Endothelial cell of umbilical vein (primary cell): ENCODE data around the gene GJA1. TPM values are rescaled to one million over a fixed set of nuclear protein-coding genes. Genes with fewer than 3 reads are reported as not detected.

Source experiments
- BruUV-seq: library from RNA; stranded (reverse); fragments of 400-500 nt; replicated peaks from 2 replicates; lab custom pipeline; 2021; lab: Mats Ljungman, UMichigan
- CTCF ChIA-PET: fragments of 300-600, 350-600 bp; sonication (Branson Sonifier 250); formaldehyde crosslinking; loops from one replicate; lab custom pipeline; 2021; ENCODE audit warnings: antibody characterized with exemption, inconsistent platforms; lab: Charles Lee
- POLR2A ChIA-PET: fragments of 300-600, 350-600 bp; sonication (Branson Sonifier 250); formaldehyde crosslinking; loops from one replicate; lab custom pipeline; 2021; ENCODE audit warnings: antibody characterized with exemption, inconsistent platforms; lab: Charles Lee
- DNase-seq: peaks from one replicate; pipeline ENCODE4 v3.0.0-alpha.2; 2011; ENCODE audit warnings: low read depth, low spot score
- FAIRE-seq: peaks from 2 replicates; lab custom pipeline; 2011; peaks lifted over from hg19 to GRCh38; lab: Jason Lieb, UNC
- H2AFZ ChIP-seq: 2 replicates; pipeline ENCODE4 v1.6.0; 2012; ENCODE audit warnings: low read depth, low read length, control low read depth, inconsistent platforms
- H3K27ac ChIP-seq: 2 replicates; pipeline ENCODE4 v1.5.1; 2011; ENCODE audit warnings: low read depth, mild to moderate bottlenecking, control low read depth, low read length, moderate library complexity; ENCODE audit not compliant: insufficient read depth
- H3K27me3 ChIP-seq, 2 experiments: 2 replicates each; pipeline versions ENCODE4 v1.6.0 to v1.6.1; 2011; ENCODE audit warnings: low read length in 2 of 2, mixed read lengths in 1 of 2; ENCODE audit not compliant: control insufficient read depth in 2 of 2, insufficient read depth in 2 of 2
- H3K36me3 ChIP-seq, 2 experiments: 2 replicates in 1 of 2; 3 replicates in 1 of 2; pipeline ENCODE4 v1.5.1; 2011; ENCODE audit warnings: low read length in 2 of 2, mild to moderate bottlenecking in 1 of 2, moderate library complexity in 1 of 2; ENCODE audit not compliant: control insufficient read depth in 2 of 2, insufficient read depth in 2 of 2; ENCODE audit errors: extremely low read depth in 1 of 2
- H3K4me1 ChIP-seq: 3 replicates; pipeline ENCODE4 v1.5.1; 2011; ENCODE audit warnings: mild to moderate bottlenecking, low read length; ENCODE audit not compliant: control insufficient read depth, insufficient read depth; ENCODE audit errors: extremely low read depth
- H3K4me2 ChIP-seq: 2 replicates; pipeline ENCODE4 v1.6.1; 2011; ENCODE audit warnings: low read length, control low read depth, mixed read lengths; ENCODE audit not compliant: insufficient read depth
- H3K4me3 ChIP-seq, 3 experiments: fragments of 200-600 bp in 1 of 3; sonication (generic), shearing (Covaris generic) in 1 of 3; replicated peaks in 1 of 3; 2 replicates each; pipeline ENCODE4 v1.5.1; 2011 to 2016; ENCODE audit warnings: control low read depth in 3 of 3, low read length in 3 of 3, mild to moderate bottlenecking in 2 of 3, inconsistent platforms in 1 of 3, low read depth in 1 of 3, moderate library complexity in 1 of 3; ENCODE audit not compliant: insufficient read depth in 1 of 3
- H3K79me2 ChIP-seq: 2 replicates; pipeline ENCODE4 v1.6.0; 2012; ENCODE audit warnings: low read length, inconsistent platforms; ENCODE audit not compliant: control insufficient read depth, insufficient read depth
- H3K9ac ChIP-seq: replicated peaks from 2 replicates; pipeline ENCODE3; 2011; ENCODE audit warnings: low read length, control low read depth; ENCODE audit not compliant: insufficient read depth; ENCODE audit errors: extremely low read depth
- H3K9me1 ChIP-seq: replicated peaks from 3 replicates; pipeline ENCODE4 v1.6.0; 2011; ENCODE audit warnings: mild to moderate bottlenecking, low read length; ENCODE audit not compliant: control insufficient read depth, insufficient read depth; ENCODE audit errors: extremely low read depth
- H3K9me3 ChIP-seq: replicated peaks from 2 replicates; pipeline ENCODE4 v1.5.1; 2012; ENCODE audit warnings: low read length, inconsistent platforms; ENCODE audit not compliant: control insufficient read depth, insufficient read depth
- H4K20me1 ChIP-seq: replicated peaks from 2 replicates; pipeline ENCODE3; 2011; ENCODE audit warnings: mild to moderate bottlenecking, low read length; ENCODE audit not compliant: control insufficient read depth, insufficient read depth; ENCODE audit errors: extremely low read depth
- EZH2 ChIP-seq: IDR thresholded peaks from 2 replicates; pipeline ENCODE4 v1.6.1; 2012; ENCODE audit warnings: borderline replicate concordance, low read depth, mild to moderate bottlenecking, moderate library complexity, low read length, inconsistent platforms; ENCODE audit not compliant: severe bottlenecking
- FOS ChIP-seq: IDR thresholded peaks from 2 replicates; pipeline ENCODE4 v1.6.1; 2011; ENCODE audit warnings: mild to moderate bottlenecking, low read length, moderate library complexity, borderline replicate concordance; ENCODE audit not compliant: insufficient read depth
- GATA2 ChIP-seq: IDR thresholded peaks from 2 replicates; pipeline ENCODE4 v1.7.0; 2011; ENCODE audit warnings: low read depth, mild to moderate bottlenecking, moderate library complexity, mixed read lengths, low read length; ENCODE audit not compliant: insufficient read length, insufficient read depth
- JUN ChIP-seq: IDR thresholded peaks from 2 replicates; pipeline ENCODE4 v1.6.1; 2011; ENCODE audit warnings: borderline replicate concordance, low read depth; ENCODE audit not compliant: insufficient read length, insufficient read depth
- MYC ChIP-seq: IDR thresholded peaks from one replicate; pipeline ENCODE4 v1.6.1; 2011; ENCODE audit warnings: mild to moderate bottlenecking, low read depth, low read length
- POLR2A ChIP-seq: IDR thresholded peaks from 2 replicates; pipeline ENCODE4 v1.6.1; 2012; ENCODE audit warnings: low read depth, mild to moderate bottlenecking, control low read depth, low read length
- POLR2AphosphoS5 ChIP-seq: IDR thresholded peaks from 2 replicates; pipeline ENCODE4 v1.6.1; 2012; ENCODE audit warnings: low read depth, mild to moderate bottlenecking, control low read depth, low read length, moderate library complexity; ENCODE audit not compliant: insufficient read depth
- dilution Hi-C: fragments of 300-500 bp; cut with MboI; formaldehyde crosslinking; loops from one replicate; pipeline ENCODE4 v1.15.0; 2019; ENCODE audit warnings: low sequenced_read_pairs; ENCODE audit not compliant: extremely low pct_ligation_motif_present
- intact Hi-C: fragments of 100-400 bp; cut with micrococcal nuclease; formaldehyde crosslinking; loops from one replicate; pipeline ENCODE4 v1.10.0; 2022
- polyA plus RNA-seq, 4 experiments: library from polyadenylated mRNA; depleted of rRNA in 3 of 4; stranded (reverse) in 3 of 4; unstranded in 1 of 4; fragments of >200 nt; gene quantifications; 2 replicates each; pipeline versions ENCODE4 v1.2.1 to v1.2.3, GENCODE V29; 2011 to 2012; ENCODE audit warnings: missing spikeins in 1 of 4
- total RNA-seq: library from RNA; stranded (reverse); gene quantifications from 2 replicates; pipeline ENCODE4 v1.2.3, GENCODE V29; 2021
- TF ChIP-seq, protein P1 (sequence below), 2 donors: IDR thresholded peaks; 1 replicate in 1 of 2; 2 replicates in 1 of 2; pipeline ENCODE4 v1.5.1; 2011; ENCODE audit warnings: low read length in 2 of 2, mild to moderate bottlenecking in 2 of 2, moderate library complexity in 2 of 2, control low read depth in 1 of 2, inconsistent platforms in 1 of 2, low read depth in 1 of 2; ENCODE audit not compliant: insufficient read depth in 1 of 2; ENCODE audit errors: extremely low read depth in 1 of 2
- TF ChIP-seq, protein P2 (sequence below): IDR thresholded peaks from 2 replicates; pipeline ENCODE4 v1.6.1; 2011; ENCODE audit not compliant: insufficient read depth, insufficient read length

Gene GJA1
- total and polyA plus RNA-seq, 2 donors (not counting 3 experiments of a cell fraction or from before 2014, with no cell fraction given): 185 to 235 TPM

DNA sequence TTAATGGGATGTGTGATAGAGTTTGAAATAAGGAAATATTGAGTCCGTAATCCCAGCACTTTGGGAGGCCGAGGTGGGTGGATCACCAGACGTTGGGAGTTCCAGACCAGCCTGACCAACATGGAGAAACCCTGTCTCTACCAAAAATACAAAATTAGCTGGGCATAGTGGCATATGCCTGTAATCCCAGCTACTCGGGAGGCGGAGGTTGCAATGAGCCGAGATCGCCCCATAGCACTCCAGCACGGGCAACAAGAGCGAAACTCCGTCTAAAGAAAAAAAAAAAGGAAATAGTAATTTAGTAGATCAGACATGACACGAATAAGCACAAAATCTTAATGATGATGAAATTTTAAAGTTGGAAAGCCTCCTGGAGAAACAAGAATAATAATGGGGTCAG is 14.8 kb downstream of the GJA1 start:
- POLR2A ChIA-PET: no interaction called here
- dilution Hi-C loops: no loop called here
- intact Hi-C loops: no loop called here
- Histone ChIP-seq H3K27me3 (no peaks in the 10 kb centered on the region), H3K4me3 (no peak overlapping the region), H3K79me2 (peaks cover 42% of the 10 kb centered on the region), H3K4me2 (no peak overlapping the region), H3K9me1 (no peaks in the 10 kb centered on the region), H3K9me3 (no peaks in the 10 kb centered on the region), H4K20me1 (no peaks in the 10 kb centered on the region), H3K9ac (no peak overlapping the region), H3K27ac (no peak overlapping the region), H3K36me3 (peaks cover 16 to 17% of the 10 kb centered on the region in 2 experiments), H2AFZ (no peak overlapping the region), H3K4me1 (peaks cover 9% of the 10 kb centered on the region)
- no TSS peak for BruUV-seq
- CTCF ChIA-PET: interaction anchor here (1.7 kb wide), 1 partner anchor 399 kb away, joined by 4 read pairs; no protein-coding TSS in a partner anchor
- TF ChIP-seq FOS (no peak), POLR2AphosphoS5 (no peak), POLR2A (no peak), EZH2 (no peak)
- no peak for FAIRE-seq
- no peak for DNase-seq

DNA sequence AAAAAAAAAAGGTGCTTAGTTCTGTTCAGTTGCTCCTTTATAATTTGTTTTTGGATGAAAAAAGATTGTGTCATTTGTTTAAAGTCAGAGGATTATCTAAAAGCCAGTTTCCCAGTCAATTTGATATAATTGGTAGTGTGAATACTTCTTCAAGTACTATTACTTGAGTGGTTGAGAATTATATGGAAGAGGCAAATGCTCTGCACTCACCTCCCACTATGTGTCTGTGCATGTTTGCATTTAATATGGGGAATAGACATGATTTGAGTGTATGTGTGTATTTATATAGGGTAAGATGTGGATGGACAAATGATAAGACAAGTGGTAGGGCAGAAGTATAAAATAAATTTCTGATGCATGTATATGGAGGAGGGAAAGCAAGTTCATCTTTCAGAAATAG is 15.8 kb downstream of the GJA1 start:
- TF ChIP-seq JUN (no peak), FOS (no peak), EZH2 (no peak), MYC (no peak), GATA2 (no peak)
- TF ChIP-seq, protein P1, sequence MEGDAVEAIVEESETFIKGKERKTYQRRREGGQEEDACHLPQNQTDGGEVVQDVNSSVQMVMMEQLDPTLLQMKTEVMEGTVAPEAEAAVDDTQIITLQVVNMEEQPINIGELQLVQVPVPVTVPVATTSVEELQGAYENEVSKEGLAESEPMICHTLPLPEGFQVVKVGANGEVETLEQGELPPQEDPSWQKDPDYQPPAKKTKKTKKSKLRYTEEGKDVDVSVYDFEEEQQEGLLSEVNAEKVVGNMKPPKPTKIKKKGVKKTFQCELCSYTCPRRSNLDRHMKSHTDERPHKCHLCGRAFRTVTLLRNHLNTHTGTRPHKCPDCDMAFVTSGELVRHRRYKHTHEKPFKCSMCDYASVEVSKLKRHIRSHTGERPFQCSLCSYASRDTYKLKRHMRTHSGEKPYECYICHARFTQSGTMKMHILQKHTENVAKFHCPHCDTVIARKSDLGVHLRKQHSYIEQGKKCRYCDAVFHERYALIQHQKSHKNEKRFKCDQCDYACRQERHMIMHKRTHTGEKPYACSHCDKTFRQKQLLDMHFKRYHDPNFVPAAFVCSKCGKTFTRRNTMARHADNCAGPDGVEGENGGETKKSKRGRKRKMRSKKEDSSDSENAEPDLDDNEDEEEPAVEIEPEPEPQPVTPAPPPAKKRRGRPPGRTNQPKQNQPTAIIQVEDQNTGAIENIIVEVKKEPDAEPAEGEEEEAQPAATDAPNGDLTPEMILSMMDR (IDR thresholded peaks at IDR 0.05; ENCODE audit: extremely low read depth in 1 of 2, insufficient read depth in 1 of 2, low read depth in 1 of 2, low read length in 2 of 2): no peak
- TF ChIP-seq, protein P2, sequence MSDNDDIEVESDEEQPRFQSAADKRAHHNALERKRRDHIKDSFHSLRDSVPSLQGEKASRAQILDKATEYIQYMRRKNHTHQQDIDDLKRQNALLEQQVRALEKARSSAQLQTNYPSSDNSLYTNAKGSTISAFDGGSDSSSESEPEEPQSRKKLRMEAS: no peak
- dilution Hi-C loops (no loop called here), intact Hi-C loops (no loop called here)
- Histone ChIP-seq H3K79me2 (peaks cover 32% of the 10 kb centered on the region), H2AFZ (no peak overlapping the region), H3K27ac (no peak overlapping the region), H3K9me3 (no peaks in the 10 kb centered on the region), H3K4me1 (peaks cover 9% of the 10 kb centered on the region), H3K9ac (no peak overlapping the region), H3K4me3 (no peak overlapping the region), H4K20me1 (no peaks in the 10 kb centered on the region), H3K4me2 (no peak overlapping the region), H3K36me3 (peaks cover 16% of the 10 kb centered on the region in 2 experiments), H3K9me1 (no peaks in the 10 kb centered on the region), H3K27me3 (no peaks in the 10 kb centered on the region)
- POLR2A ChIA-PET: no interaction called here
- DNase-seq (peak; percentile 63), FAIRE-seq (no peak)
- CTCF ChIA-PET: interaction anchor here (0.7 to 1.4 kb wide), 3 partner anchors 14 to 398 kb away, joined by 3 to 4 read pairs (median 3); no protein-coding TSS in a partner anchor
- BruUV-seq: no TSS peak
